Progenitor cell of endocrine pancreas (in vitro differentiated cells): Measurements from ENCODE around the gene MRPL55. TPM values are rescaled to one million over a fixed set of nuclear protein-coding genes. Genes with fewer than 3 reads are reported as not detected.

Experiments
- DNase-seq: peaks from one replicate; pipeline ENCODE4 v3.0.0; 2021; ENCODE audit warnings: low spot score; ENCODE audit not compliant: unreplicated experiment
- H3K27ac Mint-ChIP-seq: 2 replicates; pipeline ENCODE4 v1.8.0; 2021; ENCODE audit warnings: mild to moderate bottlenecking, moderate library complexity, mixed read lengths
- H3K27me3 Mint-ChIP-seq: 2 replicates; pipeline ENCODE4 v1.8.0; 2021; ENCODE audit warnings: mixed read lengths
- H3K36me3 Mint-ChIP-seq: 2 replicates; pipeline ENCODE4 v1.8.0; 2022; ENCODE audit warnings: mixed read lengths; ENCODE audit not compliant: insufficient read depth
- H3K4me1 Mint-ChIP-seq: 2 replicates; pipeline ENCODE4 v1.8.0; 2021; ENCODE audit warnings: low read depth, mixed read lengths
- H3K4me3 Mint-ChIP-seq: 2 replicates; pipeline ENCODE4 v1.8.0; 2021; ENCODE audit warnings: low read depth, mild to moderate bottlenecking, moderate library complexity, mixed read lengths
- H3K9me3 Mint-ChIP-seq: 2 replicates; pipeline ENCODE4 v1.8.0; 2021; ENCODE audit warnings: low read depth, mixed read lengths
- CTCF ChIP-seq: fragments of 200-600 bp; sonication (generic); IDR thresholded peaks from one replicate; pipeline ENCODE4 v1.5.0; 2021; ENCODE audit warnings: antibody characterized with exemption, mild to moderate bottlenecking; ENCODE audit not compliant: unreplicated experiment
- total RNA-seq: library from RNA; stranded (reverse); gene quantifications from 2 replicates; pipeline ENCODE4 v1.2.1, GENCODE V29; 2021

The MRPL55 gene
- total RNA-seq, 1 donor from 2014 or later = 50.3 TPM

DNA sequence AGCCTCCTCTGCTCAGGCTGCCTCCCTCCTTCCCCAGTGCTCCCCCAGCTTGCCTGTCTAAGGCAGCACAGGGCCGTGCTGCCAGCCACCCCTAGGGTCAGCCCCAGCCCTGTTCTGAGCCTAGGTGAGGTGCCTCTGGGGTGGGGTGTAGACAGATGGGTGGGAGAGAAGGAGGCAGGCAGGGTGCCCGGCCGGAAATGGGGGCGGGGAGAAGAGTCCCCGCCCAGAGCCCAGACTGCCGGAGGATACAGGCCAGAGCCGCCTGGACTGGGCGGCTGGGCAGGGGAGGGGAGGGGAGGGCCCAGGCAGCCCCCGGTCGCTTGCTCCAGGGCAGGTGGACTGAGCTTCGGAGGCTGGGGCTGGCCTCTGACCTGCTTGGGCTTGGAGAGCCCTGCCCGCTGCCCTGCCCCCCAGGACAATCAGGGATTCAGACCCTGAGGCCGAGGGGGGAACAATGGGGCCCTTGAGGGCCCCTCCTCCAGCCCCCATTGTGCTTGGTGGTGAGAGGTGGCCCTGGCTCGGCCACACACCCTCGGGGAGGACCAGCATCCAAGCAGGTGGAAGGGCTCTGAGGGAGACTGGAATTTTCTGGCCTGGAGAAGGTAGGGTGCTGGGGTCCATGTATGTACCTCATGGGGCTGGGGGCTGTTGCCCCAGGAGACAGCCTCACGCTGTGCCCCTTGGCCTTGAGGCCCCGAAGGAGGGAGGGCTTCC is 40.5 kb upstream of the MRPL55 start, which contains the start of gene GJC2:
TSS of gene GJC2 (plus strand) at position 525 of the 714 bp plus-strand sequence. CDS start 7,829 bp downstream, outside the sequence.
- H3K27ac Mint-ChIP-seq = no peak within 1 kb of the TSS
- no peak for DNase-seq

GRCh38 chr1:228148935-228149405 is 39.9 kb upstream of the MRPL55 start:
- no peaks in the 10 kb centered on the region for H3K27me3 Mint-ChIP-seq
- TF ChIP-seq CTCF = no peak
- H3K4me3 Mint-ChIP-seq = no peak overlapping the region
- no peaks in the 10 kb centered on the region for H3K36me3 Mint-ChIP-seq
- H3K27ac Mint-ChIP-seq = no peak overlapping the region
- no peaks in the 10 kb centered on the region for H3K4me1 Mint-ChIP-seq
- DNase-seq = no peak
- no peaks in the 10 kb centered on the region for H3K9me3 Mint-ChIP-seq

More for the DNA sequence above, 40.5 kb upstream of the MRPL55 start, which contains the start of gene GJC2:
- H3K4me3 Mint-ChIP-seq = no peak within 1 kb of the TSS
- no peaks in the 10 kb centered on the region for H3K4me1 Mint-ChIP-seq
- no peak for TF ChIP-seq CTCF
- no peaks in the 10 kb centered on the region for H3K36me3 Mint-ChIP-seq
- no peaks in the 10 kb centered on the region for H3K9me3 Mint-ChIP-seq
- no peaks in the 10 kb centered on the region for H3K27me3 Mint-ChIP-seq

- no peaks in the 10 kb centered on the region for H3K36me3 Mint-ChIP-seq
- DNase-seq = no peak
Observed at GRCh38 chr1:228148196-228148861, 39.2 kb upstream of the MRPL55 start.

GRCh38 chr1:228147768-228148167 is 38.7 kb upstream of the MRPL55 start:
- Mint-ChIP-seq H3K9me3 (no peaks in the 10 kb centered on the region), H3K4me3 (no peak overlapping the region), H3K36me3 (no peaks in the 10 kb centered on the region), H3K27ac (no peak overlapping the region), H3K4me1 (peaks cover 2% of the 10 kb centered on the region), H3K27me3 (no peaks in the 10 kb centered on the region)
- no peak for TF ChIP-seq CTCF
- no peak for DNase-seq

More at GRCh38 chr1:228148196-228148861, 39.2 kb upstream of the MRPL55 start:
- Mint-ChIP-seq H3K27ac (no peak overlapping the region), H3K9me3 (no peaks in the 10 kb centered on the region), H3K27me3 (no peaks in the 10 kb centered on the region), H3K4me1 (peaks cover 2% of the 10 kb centered on the region), H3K4me3 (no peak overlapping the region)
- TF ChIP-seq CTCF = no peak

DNA sequence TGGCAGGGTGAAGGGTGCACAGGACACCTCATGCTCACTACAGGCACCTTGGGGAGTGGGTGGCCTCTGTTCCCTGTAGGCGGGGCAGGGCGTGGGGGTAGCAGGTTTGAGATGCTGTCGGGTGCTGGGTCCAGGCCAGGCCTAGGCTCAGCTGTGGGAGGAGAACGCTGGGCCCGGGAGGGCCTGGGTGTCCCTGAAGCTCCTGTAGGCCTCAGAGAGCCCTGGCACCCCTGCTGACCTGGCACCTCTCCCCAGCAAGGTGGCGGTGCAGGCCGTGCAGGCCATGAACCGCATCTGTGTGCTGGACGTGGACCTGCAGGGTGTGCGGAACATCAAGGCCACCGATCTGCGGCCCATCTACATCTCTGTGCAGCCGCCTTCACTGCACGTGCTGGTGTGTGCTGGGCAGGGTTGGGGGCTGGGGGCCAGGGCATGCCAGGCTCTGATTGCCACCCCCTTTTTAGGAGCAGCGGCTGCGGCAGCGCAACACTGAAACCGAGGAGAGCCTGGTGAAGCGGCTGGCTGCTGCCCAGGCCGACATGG is 38.1 kb upstream of the MRPL55 start:
- Mint-ChIP-seq H3K36me3 (no peaks in the 10 kb centered on the region), H3K4me3 (no peak overlapping the region), H3K9me3 (no peaks in the 10 kb centered on the region), H3K27ac (no peak overlapping the region), H3K27me3 (no peaks in the 10 kb centered on the region), H3K4me1 (peaks cover 2% of the 10 kb centered on the region)
- TF ChIP-seq CTCF = no peak
- DNase-seq = no peak
